HG03135 (cell line): ENCODE data around the gene KRT17.
"Not testable (repeated sequence)": the region's sequence is repeated elsewhere in the genome, so short reads cannot be mapped to it uniquely, and the experiment has no call there.

ENCODE experiments used
- ATAC-seq: cut with Tn5 transposase; IDR thresholded peaks from one replicate; pipeline ENCODE4 v1.9.1; 2021; ENCODE audit warnings: mild to moderate bottlenecking, moderate library complexity; ENCODE audit not compliant: unreplicated experiment

KRT17 gene

GRCh38 chr17:41600318-41600717, 24.1 kb downstream of the KRT17 start:
- no peak for ATAC-seq

GRCh38 chr17:41599680-41600079, 24.7 kb downstream of the KRT17 start:
- ATAC-seq = no peak

- no peak for ATAC-seq
Observed at GRCh38 chr17:41595585-41595984, 28.8 kb downstream of the KRT17 start.

GRCh38 chr17:41594363-41594915, 29.9 kb downstream of the KRT17 start:
- no peak for ATAC-seq

GRCh38 chr17:41593306-41593981, 30.9 kb downstream of the KRT17 start:
- no peak for ATAC-seq

- ATAC-seq = no peak
Observed at GRCh38 chr17:41592601-41593305, 31.6 kb downstream of the KRT17 start.

- ATAC-seq = no peak
Observed at GRCh38 chr17:41589301-41589700, 35.1 kb downstream of the KRT17 start.

- ATAC-seq = no peak
Observed at GRCh38 chr17:41588126-41588810, 36.1 kb downstream of the KRT17 start.

- ATAC-seq = no peak
Observed at GRCh38 chr17:41586863-41587495, 37.4 kb downstream of the KRT17 start, which contains the start of gene KRT14. Gene KRT14 (minus strand): TSS chr17:41586895. CDS start chr17:41586834, 61 bp downstream.

- ATAC-seq = no peak
Observed at GRCh38 chr17:41585301-41586056, 38.9 kb downstream of the KRT17 start.

GRCh38 chr17:41584331-41584927, 39.9 kb downstream of the KRT17 start:
- not testable (repeated sequence) for ATAC-seq

- ATAC-seq = no peak
Observed at GRCh38 chr17:41583137-41584127, 40.9 kb downstream of the KRT17 start.

GRCh38 chr17:41582061-41582968, 42.1 kb downstream of the KRT17 start:
- not testable (repeated sequence) for ATAC-seq

GRCh38 chr17:41581366-41582060, 42.9 kb downstream of the KRT17 start:
- no peak for ATAC-seq

- ATAC-seq = no peak
Observed at GRCh38 chr17:41580687-41581365, 43.5 kb downstream of the KRT17 start.

GRCh38 chr17:41580244-41580575, 44.2 kb downstream of the KRT17 start:
- no peak for ATAC-seq
